HG03520 (cell line): ENCODE data around the gene C1S.
"Not testable (repeated sequence)": the region's sequence is repeated elsewhere in the genome, so short reads cannot be mapped to it uniquely, and the experiment has no call there.

ENCODE experiments used
- ATAC-seq: cut with Tn5 transposase; IDR thresholded peaks from one replicate; pipeline ENCODE4 v1.9.1; 2021; ENCODE audit warnings: mild to moderate bottlenecking, moderate library complexity; ENCODE audit not compliant: unreplicated experiment

Gene C1S

DNA sequence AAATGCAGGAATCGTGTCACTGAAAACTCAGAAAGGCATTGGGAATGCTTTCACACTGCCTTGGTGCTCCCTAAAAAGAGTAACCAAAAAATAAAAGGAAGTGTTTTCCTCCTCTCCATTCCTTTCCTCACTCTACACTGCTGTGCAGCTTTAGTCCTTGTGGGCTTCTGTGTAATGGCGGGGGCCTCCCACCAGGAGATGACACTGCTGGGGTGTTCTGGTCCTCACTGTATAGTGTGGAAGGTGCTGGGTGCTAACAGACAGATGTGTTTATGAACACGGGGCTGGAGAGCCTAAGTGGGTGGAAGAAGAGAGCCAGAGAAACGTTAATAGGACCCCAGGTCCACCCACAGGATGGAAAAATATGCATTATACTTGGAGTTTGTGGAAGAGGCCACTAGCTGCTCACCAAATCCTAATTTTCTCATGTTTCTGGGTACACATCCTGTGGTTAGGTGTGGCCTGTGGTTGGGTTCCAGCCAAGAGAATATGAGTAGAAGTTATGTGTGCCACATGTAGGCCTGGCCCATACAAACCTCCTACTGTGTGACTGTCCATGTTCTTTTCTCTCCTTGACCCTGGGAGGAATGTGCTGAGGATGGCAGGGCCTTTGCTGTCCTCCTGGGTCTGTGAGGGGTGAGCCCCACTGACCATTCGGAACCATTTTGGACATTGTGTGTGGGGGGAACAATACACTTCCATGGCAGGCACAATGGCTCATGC is 14.0 kb upstream of the C1S start:
- no peak for ATAC-seq

DNA sequence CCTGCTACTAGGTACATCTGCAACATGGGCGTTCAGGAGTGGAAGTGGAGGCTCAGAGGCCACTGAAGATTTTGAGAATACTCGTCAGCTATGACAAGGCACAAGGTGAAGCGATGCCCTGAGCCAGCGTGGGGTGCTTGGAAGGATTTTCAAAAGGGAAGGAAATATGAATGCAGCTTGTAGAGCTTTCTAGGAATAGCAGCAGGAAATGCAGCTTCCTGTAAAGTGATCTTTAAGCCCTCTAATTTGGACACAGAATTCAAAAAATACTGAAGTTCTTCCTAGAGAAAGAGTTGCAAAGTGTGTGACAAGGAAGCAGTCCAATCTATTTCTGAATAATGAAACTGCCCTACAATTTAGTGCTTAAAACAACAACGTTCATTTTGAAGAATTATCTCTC is 13.2 kb upstream of the C1S start:
- no peak for ATAC-seq

DNA sequence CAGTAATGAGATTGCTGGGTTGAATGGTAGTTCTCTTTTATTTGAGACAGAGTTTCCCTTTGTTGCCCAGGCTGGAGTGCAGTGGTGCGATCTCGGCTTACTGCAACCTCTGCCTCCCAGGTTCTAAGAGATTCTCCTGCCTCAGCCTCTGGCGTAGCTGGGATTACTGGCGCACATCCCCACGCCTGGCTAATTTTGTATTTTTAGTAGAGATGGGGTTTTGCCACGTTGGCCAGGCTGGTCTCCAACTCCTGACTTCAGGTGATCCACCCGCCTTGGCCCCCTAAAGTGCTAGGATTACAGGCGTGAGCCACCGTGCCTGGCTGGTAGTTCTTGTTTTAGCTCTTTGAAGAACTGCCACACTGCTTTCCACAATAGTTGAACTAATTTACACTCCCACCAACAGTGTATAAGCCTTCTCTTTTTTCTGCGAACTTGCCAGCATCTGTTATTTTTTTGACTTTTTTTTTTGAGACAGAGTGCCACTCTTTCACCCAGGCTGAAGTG is 11.0 kb upstream of the C1S start:
- not testable (repeated sequence) for ATAC-seq

DNA sequence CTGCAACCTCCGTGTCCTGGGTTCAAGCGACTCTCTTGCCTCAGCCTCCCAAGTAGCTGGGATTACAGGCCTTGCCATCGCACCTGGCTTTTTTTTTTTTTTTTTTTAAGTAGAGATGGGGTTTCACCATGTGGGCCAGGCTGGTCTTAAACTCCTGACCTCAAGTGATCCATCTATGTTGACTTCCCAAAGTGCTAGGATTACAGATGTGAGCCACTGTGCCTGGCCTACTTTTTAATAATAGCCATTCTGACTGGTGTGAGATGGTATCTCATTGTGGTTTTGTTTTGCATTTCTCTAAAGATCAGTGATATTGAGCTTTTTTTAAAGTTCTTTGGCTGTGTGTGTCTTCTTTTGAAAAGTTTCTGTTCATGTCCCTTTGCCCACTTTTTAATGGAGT is 10.5 kb upstream of the C1S start:
- not testable (repeated sequence) for ATAC-seq

DNA sequence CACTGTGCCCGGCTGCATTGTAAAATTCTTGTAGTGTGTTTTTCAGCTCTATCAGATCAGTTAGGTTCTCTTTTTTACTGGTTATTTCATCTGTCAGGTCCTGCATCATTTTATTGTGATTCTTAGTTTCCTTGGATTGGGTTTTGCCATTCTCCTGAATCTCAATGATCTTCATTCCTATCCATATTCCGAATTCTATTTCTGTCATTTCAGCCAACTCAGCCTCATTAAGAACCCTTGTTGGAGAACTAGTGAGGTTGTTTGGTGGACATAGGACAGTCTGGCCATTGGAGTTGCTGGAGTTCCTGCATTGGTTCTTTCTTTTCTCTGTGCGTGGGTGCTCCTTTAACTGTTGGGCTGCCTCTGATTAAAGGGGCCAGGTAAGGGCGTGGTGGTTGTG is 5.6 kb upstream of the C1S start:
- ATAC-seq = no peak

DNA sequence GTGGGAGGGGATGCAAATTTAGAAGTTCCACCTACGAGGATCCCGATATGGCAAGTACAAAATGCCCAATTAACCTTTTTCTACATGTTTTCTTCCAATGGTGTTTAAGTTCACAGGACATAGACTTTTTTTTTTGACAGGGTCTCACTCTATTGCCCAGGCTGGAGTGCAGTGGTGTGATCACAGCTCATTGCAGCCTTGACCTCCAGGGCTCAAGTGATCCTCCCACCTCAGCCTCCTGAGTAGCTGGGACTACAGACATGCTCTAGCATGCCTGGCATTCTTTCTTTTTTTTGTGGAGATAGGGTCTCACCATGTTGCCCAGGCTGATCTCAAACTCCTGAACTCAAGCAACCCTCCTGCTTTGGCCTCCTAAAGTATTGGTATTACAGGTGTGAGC is 4.8 kb upstream of the C1S start:
- ATAC-seq = not testable (repeated sequence)

DNA sequence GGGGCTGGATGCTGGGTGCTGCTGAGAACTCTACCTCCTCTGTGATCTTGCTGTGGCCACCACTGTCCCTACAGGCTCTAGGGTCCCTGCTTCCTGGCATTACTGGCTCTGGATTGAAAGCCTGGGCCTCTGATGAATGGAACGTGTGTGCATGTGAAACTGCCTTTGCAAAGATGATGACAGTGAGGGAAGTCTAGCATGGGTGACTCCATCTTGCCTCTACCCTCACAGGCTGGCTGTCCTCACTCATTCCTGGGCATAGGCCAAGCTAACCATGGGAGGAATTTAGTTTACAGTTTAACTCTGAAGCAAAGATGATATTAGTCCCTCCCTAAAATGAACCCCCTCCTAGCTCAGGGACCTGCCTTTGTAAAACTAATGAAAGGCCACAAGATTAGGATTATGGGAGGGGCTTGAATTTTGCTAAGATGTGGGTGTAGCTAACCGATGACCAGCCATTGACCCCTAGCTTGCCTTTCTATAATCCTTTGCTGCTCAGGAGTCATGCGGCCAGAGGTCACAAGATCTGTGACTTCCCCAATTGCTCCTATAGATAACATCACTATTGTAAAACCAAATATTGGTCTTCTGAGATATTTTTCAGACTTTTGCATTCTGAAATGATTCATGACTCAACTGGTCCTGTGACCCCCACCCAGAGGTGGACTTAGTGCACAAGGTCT is 2.2 kb upstream of the C1S start:
- ATAC-seq = no peak

DNA sequence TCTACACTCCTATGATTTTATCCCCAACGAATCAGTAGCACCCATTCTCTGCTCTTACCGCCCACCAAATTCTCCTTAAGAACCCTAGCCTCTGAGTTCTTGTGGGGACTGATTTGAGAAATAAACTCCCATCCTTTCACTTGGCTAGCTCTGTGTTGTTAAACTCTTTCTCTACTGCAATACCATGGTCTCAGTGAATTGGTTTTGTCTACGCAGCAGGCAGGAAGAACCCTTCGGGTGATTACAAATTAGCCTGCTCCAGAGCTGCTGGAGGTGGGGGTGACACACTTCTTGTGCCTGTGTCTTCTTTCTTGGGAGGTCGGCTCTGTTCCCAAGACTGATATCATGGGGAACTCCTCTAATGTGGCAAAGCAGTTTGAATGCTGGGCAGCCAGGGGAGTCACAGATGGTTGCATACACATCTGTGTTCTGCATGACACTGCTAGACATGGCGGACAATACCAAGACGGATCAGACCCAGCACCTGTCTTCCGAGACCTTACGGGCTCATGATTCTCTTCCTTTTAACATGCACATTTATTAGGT is 1.6 kb upstream of the C1S start:
- no peak for ATAC-seq

DNA sequence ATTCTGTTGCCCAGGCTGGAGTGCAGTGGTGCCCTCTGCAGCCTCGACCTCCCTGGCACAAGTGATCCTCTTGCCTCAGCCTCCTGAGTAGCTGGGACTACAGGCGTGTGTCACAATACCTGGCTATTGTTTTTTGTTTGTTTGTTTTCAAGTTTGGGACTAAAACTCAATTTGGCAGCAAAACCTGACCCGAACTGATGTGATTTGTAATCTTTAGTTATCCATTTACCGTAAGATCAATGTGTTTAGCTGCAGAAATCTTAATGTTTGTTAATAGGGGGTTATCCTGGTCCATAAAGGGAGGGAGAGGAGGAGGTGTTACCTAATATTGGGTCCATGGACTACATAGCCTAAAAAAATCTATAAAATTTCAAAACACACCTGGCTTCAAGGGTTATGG is 738 bp upstream of the C1S start:
- ATAC-seq = no peak

DNA sequence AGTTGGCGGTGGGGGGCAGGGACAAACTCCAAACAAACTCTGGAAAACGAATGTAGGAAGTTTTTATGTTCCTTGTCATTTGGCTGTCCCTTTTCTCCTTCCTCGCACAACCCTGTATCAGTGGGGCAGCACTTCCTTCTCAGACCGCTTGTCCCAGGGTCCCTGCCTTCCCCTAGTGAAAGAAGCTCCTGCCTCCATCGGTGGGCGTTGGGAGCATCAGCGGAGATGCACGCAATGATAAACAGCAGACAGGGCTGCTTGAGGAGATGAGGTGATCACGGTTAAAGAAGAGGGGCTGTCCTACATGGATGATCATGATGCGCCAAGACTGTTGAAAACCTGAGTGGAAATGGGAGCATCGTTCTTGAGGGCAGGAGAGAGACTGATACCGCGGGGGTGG is 620 bp downstream of the C1S start:
- no peak for ATAC-seq

DNA sequence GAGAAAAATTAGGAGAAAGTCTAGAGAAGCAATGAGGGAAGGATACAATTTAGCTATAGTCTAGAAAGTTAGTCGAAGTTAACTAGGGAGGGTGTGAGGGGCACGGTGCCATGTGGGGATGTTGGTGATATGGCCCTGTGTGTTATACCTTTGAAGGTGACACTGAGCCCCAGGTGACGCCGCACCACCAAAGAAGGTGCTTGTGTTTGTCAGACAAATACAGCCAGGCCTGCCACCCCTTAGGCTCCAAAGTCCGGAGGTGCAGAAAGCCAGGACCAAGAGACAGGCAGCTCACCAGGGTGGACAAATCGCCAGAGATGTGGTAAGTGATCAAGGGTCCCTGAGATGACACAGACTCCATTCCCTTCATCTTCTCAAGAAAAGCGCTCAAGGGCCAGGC is 1.1 kb downstream of the C1S start:
- no peak for ATAC-seq

DNA sequence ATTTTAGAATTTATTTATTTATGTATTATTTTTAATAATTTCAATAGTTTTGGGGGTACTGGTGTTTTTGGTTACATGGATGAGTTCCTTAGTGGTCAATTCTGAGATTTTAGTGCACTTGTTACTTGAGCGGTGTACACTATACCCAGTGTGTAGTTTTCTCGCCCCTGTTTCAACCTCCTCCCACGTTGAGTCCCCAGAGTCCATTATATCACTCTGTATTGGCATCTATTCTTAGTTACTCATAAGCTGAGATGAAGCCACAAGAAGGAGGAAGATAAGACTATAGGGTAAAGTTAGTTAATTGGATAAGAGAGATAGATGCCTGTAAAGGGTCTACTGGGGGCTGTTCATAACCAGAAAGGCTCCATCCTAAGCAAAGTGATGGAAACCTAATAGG is 4.0 kb downstream of the C1S start:
- ATAC-seq = no peak

DNA sequence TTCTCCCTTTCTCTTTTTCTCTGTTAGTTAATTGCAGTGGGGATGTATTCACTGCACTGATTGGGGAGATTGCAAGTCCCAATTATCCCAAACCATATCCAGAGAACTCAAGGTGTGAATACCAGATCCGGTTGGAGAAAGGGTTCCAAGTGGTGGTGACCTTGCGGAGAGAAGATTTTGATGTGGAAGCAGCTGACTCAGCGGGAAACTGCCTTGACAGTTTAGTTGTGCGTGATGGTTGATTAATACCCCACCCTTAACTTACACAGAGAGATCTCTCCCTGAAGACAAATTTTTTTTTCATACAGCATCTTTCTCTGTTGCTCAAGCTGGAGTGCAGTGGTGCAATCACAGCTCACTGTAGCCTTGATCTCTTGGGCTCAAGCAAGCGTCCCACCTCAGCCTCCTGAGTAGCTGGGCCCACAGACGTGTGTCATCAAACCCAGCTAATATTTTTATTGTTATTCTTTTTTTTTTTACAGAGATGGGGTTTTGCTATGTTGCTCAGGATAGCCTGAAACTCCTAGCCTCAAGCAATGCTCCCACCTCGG is 4.6 kb downstream of the C1S start:
- no peak for ATAC-seq

DNA sequence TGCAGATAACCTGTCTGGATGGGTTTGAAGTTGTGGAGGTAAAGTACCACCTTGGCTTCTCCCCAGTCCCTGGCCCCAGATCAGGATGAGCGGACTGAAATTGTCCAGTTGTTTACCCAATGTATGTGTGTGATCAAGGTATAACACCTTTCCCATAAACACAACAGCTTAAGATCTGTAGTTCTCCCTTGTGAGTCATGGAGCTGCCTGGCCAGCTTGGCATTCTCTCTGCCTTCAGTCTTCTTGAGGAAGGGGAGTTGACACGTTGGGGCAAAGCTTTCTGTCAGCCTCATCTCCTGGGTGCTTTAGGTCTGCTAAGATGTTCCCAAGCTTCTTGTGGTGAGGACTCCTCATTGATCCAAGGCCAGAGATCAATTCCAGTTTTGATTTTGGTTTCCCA is 6.1 kb downstream of the C1S start:
- no peak for ATAC-seq

DNA sequence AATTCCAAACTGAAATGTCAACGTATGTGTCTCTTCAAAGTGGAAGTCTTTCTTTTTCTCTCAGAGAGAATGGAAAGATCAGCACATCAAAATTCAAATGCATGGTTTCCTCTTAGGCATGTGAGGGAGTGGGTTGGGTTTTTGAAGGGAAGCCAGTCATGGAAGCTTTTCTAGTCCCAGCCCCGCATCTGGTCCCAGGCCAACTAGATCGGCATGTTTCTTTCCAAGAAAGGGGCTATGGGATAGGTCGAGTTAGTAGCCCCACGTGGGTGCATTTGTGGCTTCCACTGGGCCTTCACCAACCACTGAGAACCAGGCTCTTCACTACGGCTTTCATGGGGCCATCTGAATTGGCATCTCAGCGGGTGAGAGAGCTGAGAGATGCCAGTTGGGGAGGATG is 6.6 kb downstream of the C1S start:
- no peak for ATAC-seq

DNA sequence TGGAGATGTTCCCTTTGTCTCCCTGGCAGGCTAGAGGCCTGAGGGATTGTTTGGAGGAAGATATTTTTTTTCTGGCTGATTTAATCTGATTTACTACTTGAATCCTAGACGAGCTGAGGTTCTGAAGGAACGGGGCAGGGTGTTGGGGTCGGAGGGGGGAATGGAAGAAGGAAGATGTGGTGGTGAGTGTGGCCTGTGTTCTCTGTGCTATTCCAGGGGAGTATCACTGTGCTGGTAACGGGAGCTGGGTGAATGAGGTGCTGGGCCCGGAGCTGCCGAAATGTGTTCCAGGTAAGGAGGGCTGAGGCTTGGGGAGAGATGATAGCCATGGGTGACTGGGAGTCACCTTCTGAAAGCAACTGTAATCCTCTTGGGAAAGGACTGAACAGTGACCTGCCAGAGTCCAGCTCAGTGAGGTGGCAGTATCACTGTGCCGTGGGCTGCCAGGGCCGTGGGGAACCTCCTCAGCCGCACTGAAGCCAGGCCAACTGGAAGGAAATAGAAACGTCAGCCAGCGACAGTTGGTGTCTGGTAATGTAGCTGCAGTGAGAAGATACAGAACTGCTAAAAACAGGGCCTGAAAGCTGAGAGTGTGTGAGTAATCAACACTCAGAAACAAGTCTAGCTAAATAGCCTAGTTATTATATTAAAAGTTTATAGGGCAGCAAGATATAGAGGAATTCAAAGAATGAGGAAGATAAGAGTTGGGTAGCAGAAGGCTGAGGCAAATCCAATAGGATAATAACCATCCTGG is 7.9 kb downstream of the C1S start:
- ATAC-seq = no peak

DNA sequence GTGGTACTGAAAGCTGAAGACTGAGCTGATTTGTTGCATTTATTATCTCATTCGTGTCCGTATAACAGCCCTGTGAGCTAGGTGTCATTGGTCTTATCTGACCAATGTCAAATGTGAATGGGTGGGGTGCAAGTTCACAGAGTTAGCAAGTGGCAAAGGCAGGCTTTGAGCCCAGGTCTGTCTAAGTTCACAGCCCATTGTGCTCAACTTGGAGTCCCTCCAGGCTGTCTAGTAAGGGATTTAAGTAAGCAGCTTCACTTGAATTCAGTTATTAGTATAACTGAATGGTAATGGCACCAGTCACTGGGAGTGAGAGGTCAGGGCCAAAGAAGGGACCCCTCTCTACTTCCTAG is 8.5 kb downstream of the C1S start:
- ATAC-seq = no peak

DNA sequence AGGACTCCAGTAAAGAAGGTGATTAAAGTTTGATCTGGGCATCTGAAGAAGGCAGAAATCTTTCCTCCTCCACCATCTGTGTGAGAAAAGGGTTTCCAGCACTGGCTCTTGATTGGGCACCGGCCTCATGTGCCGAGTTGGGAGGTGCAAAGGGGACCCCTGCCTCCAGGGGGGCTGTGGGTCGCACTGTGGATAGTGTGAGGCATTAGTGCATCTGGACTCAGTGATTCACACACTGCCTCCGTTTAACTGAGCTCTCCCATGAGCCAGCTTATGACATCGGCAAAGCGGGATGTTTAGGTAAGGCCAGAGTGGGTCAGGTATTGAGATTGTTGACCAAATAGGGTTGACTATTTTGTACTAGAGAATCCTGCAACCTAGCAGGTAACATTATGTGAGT is 8.9 kb downstream of the C1S start:
- ATAC-seq = no peak

DNA sequence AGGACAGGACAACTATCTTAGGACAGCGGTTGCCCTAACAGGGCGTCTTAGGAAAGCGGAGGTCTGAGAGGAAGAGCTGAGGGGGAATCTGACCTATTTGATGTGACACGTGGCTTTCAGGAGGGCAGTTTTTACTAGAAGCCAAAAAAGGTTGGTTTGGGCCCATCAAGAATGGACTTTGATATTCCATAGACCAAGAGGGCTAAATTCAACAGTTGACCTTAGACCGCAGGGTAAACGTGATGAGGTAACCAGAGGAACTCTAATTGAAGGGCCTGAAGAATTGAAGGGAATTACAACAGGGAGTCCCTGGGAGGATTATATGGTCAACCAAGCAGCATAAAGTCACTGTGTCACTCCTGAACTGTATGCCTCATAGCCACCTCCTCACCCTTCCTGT is 11.5 kb downstream of the C1S start:
- no peak for ATAC-seq

DNA sequence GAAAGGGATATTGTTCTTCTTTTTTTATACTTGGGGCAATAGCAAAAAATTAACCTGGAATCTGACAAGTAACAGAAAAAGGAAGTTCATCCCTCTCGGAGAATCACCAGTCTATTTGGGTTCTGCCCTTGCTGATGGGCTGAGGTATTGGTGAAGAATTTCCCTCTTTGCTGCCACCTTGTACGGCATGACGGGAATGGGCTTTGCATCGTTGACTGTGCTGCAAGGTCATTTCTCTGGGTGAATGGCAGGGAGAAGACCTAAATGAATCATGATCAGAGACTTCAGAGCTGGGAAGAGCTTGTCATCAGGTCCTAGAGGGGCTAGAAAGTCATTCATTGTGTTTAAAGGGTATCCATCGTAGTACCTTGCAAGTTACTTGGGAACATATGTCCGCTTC is 12.0 kb downstream of the C1S start:
- no peak for ATAC-seq

DNA sequence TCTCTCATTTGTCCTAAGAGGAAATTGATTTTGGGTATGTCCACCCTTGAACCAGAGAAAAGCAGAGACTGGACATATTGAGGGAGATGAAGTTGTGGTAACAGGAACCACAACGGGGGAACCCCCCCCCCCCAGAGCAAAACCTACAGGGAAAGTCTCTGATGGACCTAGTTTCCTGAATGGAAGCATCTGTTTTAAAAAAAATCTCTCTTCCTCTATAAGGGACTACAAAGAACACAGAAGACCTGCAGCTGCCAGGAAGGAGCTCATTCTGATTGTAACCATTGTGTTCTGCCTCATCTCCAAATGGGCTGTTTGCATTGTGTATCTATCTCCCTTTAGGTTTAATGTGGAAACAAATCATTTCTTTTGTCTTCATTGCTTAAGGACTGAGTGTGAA is 13.4 kb downstream of the C1S start:
- ATAC-seq = no peak
